GOT3 (cell line): ENCODE data around the gene FES.
"Not testable (repeated sequence)": the region's sequence is repeated elsewhere in the genome, so short reads cannot be mapped to it uniquely, and the experiment has no call there.

Source experiments
- DNase-seq: peaks from one replicate; lab custom pipeline; 2025; ENCODE audit warnings: mixed read lengths; lab: John Stamatoyannopoulos, UW

FES gene

GRCh38 chr15:90909976-90910375, 25.7 kb downstream of the FES start:
- DNase-seq: no peak

GRCh38 chr15:90910441-90911301, 26.4 kb downstream of the FES start:
- DNase-seq: no peak

GRCh38 chr15:90911302-90911623, 27.0 kb downstream of the FES start:
- DNase-seq: no peak

- no peak for DNase-seq
Measured at GRCh38 chr15:90911906-90912769, 27.8 kb downstream of the FES start.

- DNase-seq: no peak
Measured at GRCh38 chr15:90912770-90913075, 28.4 kb downstream of the FES start.

- no peak for DNase-seq
Measured at GRCh38 chr15:90913398-90913944, 29.2 kb downstream of the FES start.

- no peak for DNase-seq
Measured at GRCh38 chr15:90914305-90915080, 30.2 kb downstream of the FES start.

GRCh38 chr15:90915216-90915807, 31.0 kb downstream of the FES start:
- no peak for DNase-seq

GRCh38 chr15:90915808-90916440, 31.6 kb downstream of the FES start:
- no peak for DNase-seq

GRCh38 chr15:90916461-90916860, 32.2 kb downstream of the FES start:
- no peak for DNase-seq

GRCh38 chr15:90917569-90917968, 33.3 kb downstream of the FES start:
- DNase-seq: no peak

- no peak for DNase-seq
Measured at GRCh38 chr15:90918034-90918788, 33.9 kb downstream of the FES start.

GRCh38 chr15:90918835-90919234, 34.5 kb downstream of the FES start:
- DNase-seq: no peak

GRCh38 chr15:90921887-90922286, 37.6 kb downstream of the FES start:
- DNase-seq: no peak

GRCh38 chr15:90922712-90923322, 38.5 kb downstream of the FES start:
- not testable (repeated sequence) for DNase-seq

GRCh38 chr15:90924375-90924774, 40.1 kb downstream of the FES start:
- DNase-seq: no peak

- not testable (repeated sequence) for DNase-seq
Measured at GRCh38 chr15:90926766-90927165, 42.5 kb downstream of the FES start.

GRCh38 chr15:90928106-90928505, 43.8 kb downstream of the FES start:
- DNase-seq: not testable (repeated sequence)

GRCh38 chr15:90929246-90930019, 45.1 kb downstream of the FES start:
- no peak for DNase-seq
